T-helper 1 cell treated with Interleukin-12 subunit alpha and Interleukin-12 subunit beta and Interleukin-4 antibody, amounts not matched to agents 30 ng/mL and 1 ng/mL, for 36 hours (primary cell): ENCODE results near the gene WDR5B. TPM values are rescaled to one million over a fixed set of nuclear protein-coding genes. Genes with fewer than 3 reads are reported as not detected.
"Not testable (repeated sequence)": the region's sequence is repeated elsewhere in the genome, so short reads cannot be mapped to it uniquely, and the experiment has no call there.

ENCODE experiments used
- intact Hi-C: fragments of 100-400 bp; cut with micrococcal nuclease; formaldehyde crosslinking; loops from one replicate; pipeline ENCODE4 v1.15.1; 2024
- total RNA-seq: library from RNA; stranded (reverse); gene quantifications from 2 replicates; pipeline ENCODE4 v1.2.3, GENCODE V29; 2022

Gene WDR5B
- total RNA-seq = 5.0 and 5.5 TPM in 2 replicates

GRCh38 chr3:122415762-122416654 lies at the start of gene WDR5B:
TSS of gene WDR5B (minus strand) at chr3:122416062. CDS start at chr3:122415528, 534 bp downstream.
- intact Hi-C loops = loop anchor here (1.0 to 10.0 kb wide), 16 partner anchors 23 to 1169 kb away; partner anchors contain the start of genes DTX3L, EAF2, FAM162A and GOLGB1

- intact Hi-C loops = no loop called here
Observed at GRCh38 chr3:122464659-122465058, 48.8 kb upstream of the WDR5B start.

GRCh38 chr3:122462406-122462805 lies 46.5 kb upstream of the WDR5B start:
- intact Hi-C loops = no loop called here

- intact Hi-C loops = no loop called here
Observed at GRCh38 chr3:122461806-122462205, 45.9 kb upstream of the WDR5B start.

GRCh38 chr3:122458992-122459391 lies 43.1 kb upstream of the WDR5B start:
- intact Hi-C loops = loop anchor here (1.0 to 5.0 kb wide), 2 partner anchors 73 to 220 kb away; no protein-coding TSS in a partner anchor

GRCh38 chr3:122457706-122458105 lies 41.8 kb upstream of the WDR5B start:
- intact Hi-C loops = loop anchor here (5.0 kb wide), 1 partner anchor 75 kb away; no protein-coding TSS in a partner anchor

GRCh38 chr3:122456074-122456473 lies 40.2 kb upstream of the WDR5B start:
- intact Hi-C loops = loop anchor here (5.0 kb wide), 1 partner anchor 76 kb away; no protein-coding TSS in a partner anchor

GRCh38 chr3:122451371-122451770 lies 35.5 kb upstream of the WDR5B start:
- intact Hi-C loops = no loop called here

GRCh38 chr3:122448218-122448617 lies 32.4 kb upstream of the WDR5B start:
- intact Hi-C loops = not testable (repeated sequence)

- intact Hi-C loops = not testable (repeated sequence)
Observed at GRCh38 chr3:122444491-122444887, 28.6 kb upstream of the WDR5B start.

- intact Hi-C loops = not testable (repeated sequence)
Observed at GRCh38 chr3:122443762-122444490, 28.1 kb upstream of the WDR5B start.

GRCh38 chr3:122443090-122443489 lies 27.2 kb upstream of the WDR5B start:
- intact Hi-C loops = no loop called here

- intact Hi-C loops = no loop called here
Observed at GRCh38 chr3:122435950-122436349, 20.1 kb upstream of the WDR5B start.

GRCh38 chr3:122430371-122430770 lies 14.5 kb upstream of the WDR5B start:
- intact Hi-C loops = no loop called here

GRCh38 chr3:122427857-122428471 lies 12.1 kb upstream of the WDR5B start:
- intact Hi-C loops = no loop called here

GRCh38 chr3:122421836-122422235 lies 6.0 kb upstream of the WDR5B start:
- intact Hi-C loops = no loop called here

GRCh38 chr3:122421101-122421500 lies 5.2 kb upstream of the WDR5B start:
- intact Hi-C loops = no loop called here

GRCh38 chr3:122416966-122417365 lies 1.1 kb upstream of the WDR5B start:
- intact Hi-C loops = loop anchor here (1.0 to 10.0 kb wide), 14 partner anchors 24 to 1168 kb away; partner anchors contain the start of genes DTX3L, EAF2, FAM162A and GOLGB1

- intact Hi-C loops = loop anchor here (1.0 to 10.0 kb wide), 3 partner anchors 169 to 1170 kb away; partner anchors contain the start of gene HACD2
Observed at GRCh38 chr3:122415104-122415744, 638 bp downstream of the WDR5B start.

- intact Hi-C loops = loop anchor here (10.0 kb wide), 1 partner anchor 1170 kb away; the partner anchor contains the start of gene HACD2
Observed at GRCh38 chr3:122414391-122414790, 1.5 kb downstream of the WDR5B start.

- intact Hi-C loops = loop anchor here (10.0 kb wide), 1 partner anchor 1174 kb away; the partner anchor contains the start of gene HACD2
Observed at GRCh38 chr3:122410639-122411038, 5.2 kb downstream of the WDR5B start.
